GM18502 (cell line): Measurements from ENCODE around the gene VPS54.
"Not testable (repeated sequence)": the region's sequence is repeated elsewhere in the genome, so short reads cannot be mapped to it uniquely, and the experiment has no call there.

ENCODE experiments used
- ATAC-seq: cut with Tn5 transposase; IDR thresholded peaks from one replicate; pipeline ENCODE4 v1.9.1; 2021; ENCODE audit warnings: mild to moderate bottlenecking; ENCODE audit not compliant: unreplicated experiment, poor library complexity

The VPS54 gene

GRCh38 chr2:63996582-63997198, 22.5 kb downstream of the VPS54 start:
- not testable (repeated sequence) for ATAC-seq

GRCh38 chr2:63994329-63995070, 24.7 kb downstream of the VPS54 start:
- ATAC-seq = not testable (repeated sequence)

- ATAC-seq = no peak
These were observed 25.4 kb downstream of the VPS54 start for GRCh38 chr2:63993871-63994270.

GRCh38 chr2:63993130-63993584, 26.1 kb downstream of the VPS54 start:
- ATAC-seq = not testable (repeated sequence)

DNA sequence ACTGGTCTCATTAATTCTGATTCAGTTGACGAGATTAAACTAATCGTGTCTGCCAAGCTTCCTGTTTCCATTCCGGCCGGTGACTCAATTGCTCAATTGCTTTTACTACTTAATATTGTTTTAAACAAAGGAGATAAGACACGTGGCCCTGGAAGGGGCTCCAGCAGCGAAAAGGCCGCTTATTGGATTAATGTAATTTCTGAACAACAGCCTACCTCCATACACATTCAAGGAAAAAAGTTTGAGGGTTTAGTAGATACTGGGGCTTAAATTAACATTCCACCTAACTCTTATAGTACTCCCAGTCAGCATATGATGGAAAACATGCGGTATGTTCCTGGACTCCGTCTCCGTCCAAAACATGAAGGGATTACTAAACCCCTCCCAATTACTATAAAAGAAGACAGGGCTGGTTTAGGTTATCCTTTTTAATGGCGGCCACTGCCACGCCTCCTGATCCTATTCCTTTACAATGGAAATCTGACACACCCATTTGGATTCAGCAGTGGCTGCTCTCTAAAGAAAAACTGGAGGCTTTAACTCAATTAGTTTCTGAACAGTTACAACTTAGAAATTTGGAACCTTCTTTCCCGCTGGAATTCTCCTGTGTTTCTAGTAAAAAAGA, 27.1 kb downstream of the VPS54 start:
- ATAC-seq = no peak

DNA sequence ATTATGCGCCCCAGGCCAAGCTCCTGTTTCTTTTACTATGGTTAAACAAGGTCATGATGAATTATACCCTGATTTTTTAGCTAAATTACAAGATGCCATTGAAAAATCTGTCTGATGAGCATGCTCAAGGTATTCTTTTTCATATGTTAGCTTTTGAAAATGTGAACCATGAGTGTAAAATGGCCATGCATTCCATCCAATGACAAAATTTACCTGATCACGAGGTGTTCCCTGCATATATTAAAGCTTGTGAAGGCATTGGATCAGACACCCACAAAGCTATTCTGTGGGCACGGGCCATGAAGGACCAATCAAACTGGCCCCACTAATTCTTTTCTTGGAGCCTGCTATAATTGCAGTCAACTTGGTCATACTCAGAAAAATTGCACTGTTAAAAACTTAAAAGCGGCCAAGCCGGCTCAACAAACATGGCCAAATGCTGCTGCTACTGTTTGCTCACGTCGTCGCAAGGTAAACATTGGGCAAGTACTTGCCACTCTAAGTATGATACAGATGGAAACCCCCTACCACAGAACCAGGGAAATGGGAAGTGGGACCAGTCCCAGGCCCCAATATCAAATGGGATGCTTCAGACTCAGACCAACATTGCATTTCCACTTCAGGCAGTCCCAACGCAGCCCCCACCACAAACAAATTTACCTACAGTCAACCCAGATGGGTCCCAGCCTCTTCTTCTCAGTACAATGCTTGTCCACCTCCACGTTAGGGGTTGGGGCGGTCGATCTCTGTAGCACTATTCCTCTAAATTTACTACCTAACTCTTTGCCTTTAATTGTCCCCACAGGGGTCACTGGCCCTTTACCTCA, 27.8 kb downstream of the VPS54 start:
- ATAC-seq = not testable (repeated sequence)

DNA sequence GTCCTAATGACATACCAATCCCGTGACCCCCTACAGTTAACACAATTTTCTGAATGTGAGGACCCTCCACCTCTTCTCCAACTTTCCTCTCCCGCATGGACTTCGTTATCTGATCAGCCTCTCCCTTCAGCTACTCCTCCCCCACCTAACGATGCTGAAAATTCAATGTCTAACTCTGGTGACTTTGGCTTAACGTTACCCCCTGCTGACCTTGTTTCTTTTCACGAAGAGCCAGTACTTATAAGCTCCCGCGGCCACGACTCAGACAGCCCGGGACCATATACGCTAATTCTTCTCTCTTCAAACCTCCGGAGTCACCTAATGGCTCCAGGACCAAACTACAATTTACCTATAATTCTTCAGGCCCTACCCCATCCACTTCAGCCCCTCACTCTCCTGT, 29.2 kb downstream of the VPS54 start:
- ATAC-seq = no peak

GRCh38 chr2:63988842-63989436, 30.3 kb downstream of the VPS54 start:
- not testable (repeated sequence) for ATAC-seq

DNA sequence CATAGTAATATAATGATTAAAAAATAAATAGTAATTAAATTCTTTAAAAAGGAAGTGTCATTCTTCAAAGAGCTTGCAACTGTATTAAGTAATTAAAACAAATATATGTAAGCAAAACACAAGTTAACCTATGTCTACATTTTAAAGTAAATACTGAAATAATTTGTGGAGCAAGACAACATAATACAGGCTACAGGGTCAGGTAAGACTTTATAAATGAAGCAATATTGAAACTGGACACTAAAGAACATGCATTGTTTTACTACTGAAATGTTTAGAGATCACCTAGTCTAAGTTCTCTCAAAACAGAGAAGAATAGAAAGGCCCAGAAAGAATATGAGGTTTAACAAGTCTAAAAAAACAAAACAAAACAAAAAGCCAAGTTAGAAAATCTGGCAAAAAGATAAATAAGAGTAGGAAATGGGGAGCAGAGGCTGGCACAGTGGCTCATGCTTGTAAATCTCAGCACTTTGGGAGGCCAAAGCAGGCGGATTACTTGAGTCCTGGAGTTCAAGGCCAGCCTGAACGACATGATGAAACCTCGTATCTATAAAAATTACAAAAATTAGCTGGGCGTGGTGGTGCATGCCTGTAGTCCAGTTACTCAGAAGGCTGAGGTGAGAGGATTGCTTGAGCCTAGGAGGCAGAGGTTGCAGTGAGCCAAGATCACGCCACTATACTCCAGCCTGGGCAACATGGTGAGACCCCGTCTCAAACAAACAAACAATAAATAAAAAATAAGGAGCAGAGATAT, 34.4 kb downstream of the VPS54 start:
- ATAC-seq = no peak

DNA sequence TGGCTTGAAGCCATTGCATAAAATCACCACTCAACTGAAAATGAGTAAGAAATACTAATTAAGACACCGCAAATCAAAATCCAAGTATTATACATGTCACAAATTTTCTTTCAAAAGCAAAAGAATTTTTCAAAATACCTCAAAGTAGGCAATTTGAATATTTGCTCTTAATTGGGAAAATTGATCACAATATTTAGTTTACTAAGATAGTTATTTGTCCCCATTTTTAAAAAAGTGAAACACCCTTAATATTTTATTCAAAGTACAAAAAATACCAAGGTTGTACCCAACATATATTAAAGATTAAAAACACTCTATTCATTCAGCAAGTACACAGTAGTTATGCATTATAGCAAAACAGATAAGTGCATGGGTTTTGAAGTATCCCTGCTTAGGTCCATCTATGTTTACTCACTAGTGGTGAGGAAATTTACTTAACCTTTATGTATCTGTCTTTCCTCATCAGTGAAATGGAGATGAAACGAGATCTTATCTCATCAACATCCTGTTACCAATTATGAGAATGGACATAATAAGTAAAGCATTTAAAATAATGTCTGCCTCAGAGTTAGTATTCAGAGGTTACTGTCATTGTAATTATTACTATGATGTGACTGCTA, 35.1 kb downstream of the VPS54 start:
- no peak for ATAC-seq

DNA sequence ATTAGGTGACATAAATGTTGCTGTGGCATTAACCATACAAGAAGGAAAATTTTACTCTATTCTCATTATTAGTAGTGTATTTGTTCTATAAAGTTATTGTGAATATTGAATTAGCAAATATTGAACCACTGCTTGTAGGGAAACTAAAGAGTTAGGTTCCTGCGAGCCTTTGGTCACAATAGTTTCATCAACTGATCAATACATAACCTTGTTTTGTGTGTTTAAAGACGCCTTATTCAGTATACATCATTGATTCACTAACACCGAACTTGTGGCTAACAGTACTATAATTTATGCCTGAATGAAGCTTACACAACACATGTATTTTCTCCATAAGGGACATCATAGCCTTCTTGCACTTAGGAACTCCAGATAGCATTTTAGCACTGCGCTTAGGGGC, 36.9 kb downstream of the VPS54 start:
- ATAC-seq = no peak

DNA sequence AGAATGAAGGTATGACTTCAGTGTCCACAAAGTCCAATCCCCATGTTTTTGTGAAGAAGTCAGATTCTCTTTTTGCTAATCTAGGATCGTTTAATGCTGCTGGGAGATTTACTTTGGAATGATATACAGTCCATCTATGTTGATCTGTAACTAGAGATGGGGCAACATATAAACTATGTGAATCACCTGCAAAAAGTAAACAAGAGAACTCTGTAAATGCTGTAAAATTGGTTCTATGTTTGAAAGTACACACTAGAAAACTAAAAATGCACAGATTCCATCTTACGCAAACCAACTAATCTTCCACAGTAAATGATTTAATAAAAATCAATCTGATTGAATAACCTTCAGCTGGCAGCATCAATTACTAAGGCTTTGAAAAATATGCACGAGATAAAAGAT, 37.5 kb downstream of the VPS54 start:
- no peak for ATAC-seq

DNA sequence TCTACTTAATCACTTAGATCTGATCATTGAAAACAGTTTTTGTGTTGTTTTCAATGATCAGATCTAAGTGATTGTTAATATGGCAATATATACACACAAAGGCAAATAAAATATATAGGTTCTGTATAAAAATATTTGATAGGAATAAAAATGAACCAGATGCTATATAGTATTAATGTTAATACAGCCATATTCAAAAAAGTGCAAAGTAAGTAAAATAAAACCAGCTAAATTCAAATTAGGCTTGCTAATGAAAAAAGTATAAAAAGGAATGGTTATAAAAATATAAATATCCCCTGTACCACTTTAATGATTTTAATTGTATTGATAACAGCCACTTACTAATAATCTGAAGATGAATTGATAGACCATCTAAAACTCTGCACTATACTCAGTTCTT, 38.4 kb downstream of the VPS54 start:
- no peak for ATAC-seq

DNA sequence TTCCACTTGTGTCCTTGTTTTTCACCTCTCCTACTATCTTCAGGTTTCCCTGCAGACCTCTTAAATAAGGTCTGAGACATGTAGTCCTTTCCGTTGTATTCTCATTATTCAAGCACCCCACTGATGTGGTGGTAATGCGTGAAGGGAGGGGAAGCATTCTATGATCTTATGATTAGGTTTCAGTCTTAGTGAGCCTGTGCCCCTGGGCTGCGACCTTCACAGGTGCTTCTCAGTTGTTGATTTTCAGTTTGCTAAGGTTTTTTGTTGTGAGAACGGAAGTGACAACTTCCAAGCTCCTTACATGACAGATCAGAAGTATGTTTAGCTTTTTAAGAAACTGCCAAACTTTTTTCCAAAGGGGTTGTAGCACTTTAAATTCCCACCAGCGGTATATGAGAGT, 41.3 kb downstream of the VPS54 start:
- ATAC-seq = peak; percentile 98

GRCh38 chr2:63976125-63976510, 43.1 kb downstream of the VPS54 start:
- ATAC-seq = no peak

DNA sequence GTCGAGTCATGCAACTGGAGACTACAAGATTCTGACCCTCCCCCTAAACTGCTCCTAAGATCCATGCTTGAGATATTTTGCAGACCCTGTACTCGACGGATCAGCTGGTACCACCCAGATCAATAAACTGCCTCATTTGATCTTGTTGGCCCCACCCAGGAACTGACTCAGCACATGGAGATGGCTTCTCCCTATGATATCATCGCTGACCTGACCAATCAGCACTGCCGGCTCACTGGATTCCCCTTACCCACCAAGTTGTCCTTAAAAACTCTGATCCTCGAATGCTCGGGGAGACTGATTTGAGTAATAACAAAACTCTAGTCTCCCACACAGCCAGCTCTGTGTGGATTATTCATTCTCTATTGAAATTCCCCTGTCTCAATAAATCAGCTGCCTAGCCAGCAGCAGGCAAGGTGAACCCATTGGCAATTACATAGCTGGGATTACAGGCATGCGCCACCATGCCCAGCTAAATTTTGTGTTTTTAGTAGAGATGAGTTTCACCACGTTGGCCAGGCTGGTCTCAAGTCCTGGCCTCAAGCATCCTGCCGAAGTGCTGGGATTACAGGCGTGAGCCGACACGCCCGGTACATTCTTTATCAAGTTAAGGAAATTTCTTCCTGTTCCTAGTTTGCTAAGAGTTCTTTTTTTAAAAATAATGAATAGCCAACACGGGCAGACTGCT, 43.6 kb downstream of the VPS54 start:
- ATAC-seq = no peak

DNA sequence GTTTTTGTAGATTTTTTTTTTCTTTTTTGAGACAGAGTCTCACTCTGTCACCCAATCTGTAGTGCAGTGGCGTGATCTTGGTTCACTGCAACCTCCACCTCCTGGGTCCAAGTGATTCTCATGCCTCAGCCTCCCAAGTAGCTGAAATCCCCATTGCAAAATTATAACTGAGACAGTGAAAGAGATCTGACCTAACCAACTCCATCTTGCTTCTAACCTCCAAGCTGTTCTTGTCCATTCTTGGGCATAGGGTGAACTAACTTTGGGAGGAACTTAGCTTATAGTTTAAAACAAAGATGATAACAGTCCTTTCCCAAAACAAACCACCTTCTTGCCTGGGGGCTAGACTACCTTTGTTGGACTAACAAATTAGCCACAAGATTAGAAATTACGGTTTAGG, 44.2 kb downstream of the VPS54 start:
- ATAC-seq = not testable (repeated sequence)

- ATAC-seq = no peak
These were observed 57.0 kb downstream of the VPS54 start for GRCh38 chr2:63962186-63962585.

DNA sequence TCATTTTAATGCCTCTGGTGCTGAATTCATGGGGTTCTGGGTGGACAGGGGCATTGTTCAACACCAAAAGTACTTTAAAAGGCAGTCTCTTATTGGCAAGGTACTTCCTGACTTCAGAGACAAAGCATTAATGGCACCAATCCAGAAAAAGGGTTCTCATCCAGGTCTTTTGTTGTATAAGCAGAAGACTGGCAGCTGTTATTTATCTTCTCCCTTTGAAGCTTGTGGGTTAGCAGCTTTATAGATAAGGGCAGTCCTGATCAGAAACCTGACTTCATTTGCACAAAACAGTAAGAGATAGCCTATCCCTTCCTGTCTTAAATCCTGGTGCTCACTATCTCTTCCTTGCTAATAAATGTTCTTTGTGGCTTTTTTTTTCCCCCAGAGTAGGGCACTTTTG, 68.8 kb downstream of the VPS54 start:
- no peak for ATAC-seq
